ENCODE data around the gene CYSLTR2.

DNA sequence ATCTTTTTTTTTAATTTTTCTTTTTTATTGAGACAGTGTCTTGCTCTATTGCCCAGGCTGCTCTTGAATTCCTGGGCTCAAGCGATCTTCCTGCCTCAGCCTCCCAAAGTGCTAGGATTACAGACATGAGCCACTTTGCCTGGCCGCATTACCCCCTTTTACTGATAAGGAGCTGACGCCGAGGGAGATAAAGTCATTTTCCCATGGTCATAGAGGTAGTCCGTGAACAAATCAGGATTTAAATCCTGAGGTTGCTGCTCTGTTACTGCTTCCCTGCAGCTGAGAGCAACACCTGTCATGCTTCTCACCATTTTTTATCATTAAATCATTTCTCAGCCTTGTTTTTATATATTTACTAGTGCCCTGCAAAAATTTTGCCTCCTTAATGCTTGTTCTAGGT lies 7.4 kb downstream of the CYSLTR2 start:
- TF ChIP-seq, protein P1, sequence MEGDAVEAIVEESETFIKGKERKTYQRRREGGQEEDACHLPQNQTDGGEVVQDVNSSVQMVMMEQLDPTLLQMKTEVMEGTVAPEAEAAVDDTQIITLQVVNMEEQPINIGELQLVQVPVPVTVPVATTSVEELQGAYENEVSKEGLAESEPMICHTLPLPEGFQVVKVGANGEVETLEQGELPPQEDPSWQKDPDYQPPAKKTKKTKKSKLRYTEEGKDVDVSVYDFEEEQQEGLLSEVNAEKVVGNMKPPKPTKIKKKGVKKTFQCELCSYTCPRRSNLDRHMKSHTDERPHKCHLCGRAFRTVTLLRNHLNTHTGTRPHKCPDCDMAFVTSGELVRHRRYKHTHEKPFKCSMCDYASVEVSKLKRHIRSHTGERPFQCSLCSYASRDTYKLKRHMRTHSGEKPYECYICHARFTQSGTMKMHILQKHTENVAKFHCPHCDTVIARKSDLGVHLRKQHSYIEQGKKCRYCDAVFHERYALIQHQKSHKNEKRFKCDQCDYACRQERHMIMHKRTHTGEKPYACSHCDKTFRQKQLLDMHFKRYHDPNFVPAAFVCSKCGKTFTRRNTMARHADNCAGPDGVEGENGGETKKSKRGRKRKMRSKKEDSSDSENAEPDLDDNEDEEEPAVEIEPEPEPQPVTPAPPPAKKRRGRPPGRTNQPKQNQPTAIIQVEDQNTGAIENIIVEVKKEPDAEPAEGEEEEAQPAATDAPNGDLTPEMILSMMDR (conservative IDR thresholded peaks at IDR 0.05; ENCODE audit: low read length): no peak
- TF ChIP-seq EZH2phosphoT487 (IDR thresholded peaks at IDR 0.05; ENCODE audit: borderline replicate concordance, low read depth, low read length): no peak
